G401.6 (cell line): ENCODE data around the gene TLR4.

ENCODE experiments used
- FAIRE-seq: peaks from 2 replicates; lab custom pipeline; 2012; peaks lifted over from hg19 to GRCh38; lab: Jason Lieb, UNC

The TLR4 gene

DNA sequence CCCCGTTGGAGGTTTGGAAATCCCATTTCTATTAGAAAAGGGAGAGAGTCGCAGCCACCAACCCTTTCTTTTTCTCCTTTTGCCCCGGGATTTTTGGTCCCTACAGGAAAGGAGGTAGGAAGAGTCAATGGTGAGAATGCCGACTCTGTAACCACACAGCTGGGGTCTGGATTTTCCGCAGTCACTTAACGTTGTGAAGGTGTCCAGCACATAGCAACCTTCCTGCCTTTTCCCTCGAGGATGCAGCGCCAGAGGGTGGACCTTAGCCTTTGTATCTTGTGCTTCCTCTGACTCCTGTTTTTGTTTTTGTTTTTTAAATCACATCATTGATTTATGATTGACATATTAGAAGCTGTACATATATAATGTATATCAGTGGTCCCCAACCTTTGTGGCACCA, 41.4 kb downstream of the TLR4 start:
- no peak for FAIRE-seq

DNA sequence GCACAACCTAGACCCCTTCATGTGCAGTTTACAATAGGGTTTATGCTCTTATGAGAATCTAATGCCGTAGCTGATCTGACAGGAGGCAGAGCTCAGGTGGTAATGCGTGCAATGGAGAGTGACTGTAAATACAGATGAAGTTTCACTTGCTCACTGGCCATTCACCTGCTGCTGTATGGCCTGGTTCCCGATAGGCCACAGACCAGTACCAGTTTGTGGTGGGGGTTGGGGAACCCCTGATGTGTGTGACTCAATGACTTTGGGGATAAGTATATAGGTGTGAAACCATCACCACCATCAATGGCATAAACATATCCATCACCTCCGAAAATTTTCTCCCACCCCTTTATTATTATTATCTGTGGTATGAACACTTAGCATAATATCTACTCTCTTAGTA, 42.1 kb downstream of the TLR4 start:
- FAIRE-seq, result no peak

DNA sequence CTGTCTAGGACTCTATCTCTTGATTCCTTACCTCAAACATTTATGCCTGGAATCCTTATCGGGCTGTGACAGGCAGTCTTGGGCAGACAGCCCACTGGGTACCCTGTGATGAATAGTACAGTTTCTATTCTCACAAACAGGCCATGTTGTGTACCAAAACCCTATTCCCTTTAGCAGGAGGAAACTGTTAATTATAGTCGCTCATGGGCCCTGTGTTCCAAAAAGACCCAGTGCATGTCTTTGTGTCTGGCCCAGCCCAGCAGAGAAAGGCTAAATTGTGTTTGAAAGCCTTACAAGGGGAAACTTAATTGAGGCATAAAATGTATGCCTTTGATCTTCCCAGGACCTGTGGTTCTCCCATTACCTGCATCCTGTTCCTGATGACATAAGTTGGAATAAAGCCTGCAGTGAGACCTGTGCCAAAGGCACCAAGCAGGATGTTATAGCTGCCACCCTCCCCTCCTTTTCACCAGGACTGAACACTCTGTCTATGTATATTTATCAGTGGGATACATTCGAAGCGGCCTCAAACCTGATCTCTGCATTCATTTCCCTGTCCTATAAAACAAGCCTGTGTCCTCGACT, 43.3 kb downstream of the TLR4 start:
- FAIRE-seq, result no peak

DNA sequence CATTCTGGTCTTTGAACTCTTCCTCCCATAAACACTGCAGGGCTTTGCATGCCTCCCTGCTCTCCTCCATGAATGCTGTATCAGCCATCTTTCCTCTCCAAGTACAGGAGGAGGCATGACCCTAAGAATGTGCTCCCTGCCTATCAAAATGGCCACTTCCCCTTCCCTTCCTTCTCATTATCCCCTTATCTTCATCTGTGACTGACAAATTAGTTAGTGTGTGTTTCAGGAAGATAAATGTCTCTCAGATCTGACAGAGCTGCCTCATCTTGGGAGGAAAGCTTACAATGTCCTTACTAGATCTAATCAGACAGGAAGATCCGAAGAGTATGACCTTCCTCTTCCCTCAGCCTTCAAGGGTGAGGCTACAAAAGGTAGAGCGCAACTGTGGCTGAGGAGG, 46.2 kb downstream of the TLR4 start:
- no peak for FAIRE-seq

DNA sequence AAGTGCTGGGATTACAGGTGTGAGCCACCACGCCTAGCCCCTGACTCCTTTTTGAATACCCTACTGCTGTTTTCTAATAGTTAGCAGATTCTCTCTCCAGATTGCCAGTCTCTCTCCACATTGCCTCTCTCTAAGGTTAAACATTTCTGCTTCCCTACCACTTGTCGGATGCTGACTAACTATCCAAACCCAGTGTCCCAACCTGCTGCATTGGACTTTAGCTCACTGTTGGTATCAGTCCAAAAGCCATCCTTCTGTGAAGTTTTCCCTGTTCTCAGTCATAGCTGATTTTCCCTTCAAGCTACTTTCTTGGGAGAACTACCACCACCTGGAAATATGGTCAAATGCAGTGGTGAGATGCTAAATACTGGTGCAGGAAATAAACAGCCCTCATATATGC, 48.7 kb downstream of the TLR4 start:
- FAIRE-seq, result no peak

DNA sequence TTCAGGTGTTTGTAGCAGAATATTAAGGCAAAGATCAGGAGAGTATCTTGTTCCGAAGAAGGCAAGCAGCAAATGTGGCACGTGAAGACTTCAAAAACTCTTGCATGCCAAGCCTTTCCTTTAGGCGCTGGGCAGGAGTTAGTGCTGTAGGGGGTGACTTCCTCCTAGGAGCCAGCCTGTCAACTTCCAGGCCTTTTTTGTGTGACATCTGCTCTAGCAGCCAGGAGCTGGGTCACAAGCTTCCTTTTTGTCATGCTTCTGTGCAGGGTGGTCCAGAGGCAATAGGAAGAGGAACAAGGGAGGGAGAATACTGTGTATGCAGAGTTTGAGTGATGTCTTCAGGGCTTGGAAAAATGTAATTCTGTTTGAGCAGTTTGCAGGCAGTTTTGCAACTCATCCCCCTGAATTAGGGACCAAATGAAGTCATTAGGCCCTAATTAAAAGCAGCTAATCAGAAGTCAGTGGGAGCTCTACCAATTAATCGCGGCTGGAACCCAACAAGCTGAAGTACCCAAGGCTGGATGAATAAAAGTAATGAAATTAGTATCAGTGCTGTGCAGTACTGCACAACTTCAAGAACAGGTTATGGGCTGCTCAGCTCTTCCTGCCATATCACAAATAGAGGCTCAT, 53.5 kb downstream of the TLR4 start:
- no peak for FAIRE-seq

DNA sequence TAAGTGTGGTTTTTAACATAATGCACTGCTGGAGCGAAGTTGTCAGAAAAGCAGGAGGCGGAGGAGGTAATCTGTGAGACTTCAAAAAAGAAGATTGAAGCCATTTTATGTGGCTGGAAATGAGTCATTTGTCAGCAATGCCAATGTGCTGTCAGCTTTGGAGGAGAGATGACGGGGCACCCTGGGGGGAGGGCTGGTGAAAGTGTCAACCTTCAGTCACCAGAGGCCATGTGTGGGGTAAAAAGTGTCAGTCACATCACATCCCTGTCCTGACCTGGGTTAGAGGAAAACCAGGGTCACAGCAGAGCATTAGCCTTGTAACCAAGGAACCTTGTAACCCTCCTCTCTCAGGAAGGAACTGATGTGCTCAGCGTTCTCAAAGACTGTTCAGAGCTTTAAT, 59.1 kb downstream of the TLR4 start:
- no peak for FAIRE-seq

DNA sequence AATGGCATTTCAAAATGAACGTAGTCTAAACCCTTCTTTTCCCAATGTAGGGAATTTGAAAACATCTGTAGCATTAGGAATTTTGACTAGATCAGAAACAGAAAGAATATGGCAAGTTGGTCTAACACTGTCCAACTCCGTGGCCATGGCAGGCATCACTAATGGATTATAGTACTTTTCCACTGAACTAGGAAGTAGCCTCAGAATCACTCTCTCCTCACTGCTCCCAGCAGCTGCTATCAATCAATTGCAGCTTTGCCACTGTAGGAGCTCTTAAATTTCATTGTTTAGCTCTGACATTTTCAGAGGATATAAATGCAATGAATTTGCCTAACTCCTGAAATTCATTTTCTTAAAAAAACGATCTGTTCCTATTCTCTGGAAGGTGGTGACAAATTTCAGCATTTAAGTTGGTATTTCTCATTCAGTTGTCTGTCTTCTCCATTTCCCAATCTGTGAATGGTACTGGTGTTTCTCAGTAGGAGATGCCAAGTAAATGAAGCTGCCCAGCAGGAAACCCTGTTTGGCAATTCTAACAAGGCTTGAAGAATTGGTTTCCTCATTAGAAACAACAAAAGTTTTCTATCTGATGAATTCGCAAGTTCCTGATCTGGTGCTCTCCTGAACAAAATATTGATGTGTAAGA, 64.7 kb downstream of the TLR4 start:
- FAIRE-seq, result no peak

DNA sequence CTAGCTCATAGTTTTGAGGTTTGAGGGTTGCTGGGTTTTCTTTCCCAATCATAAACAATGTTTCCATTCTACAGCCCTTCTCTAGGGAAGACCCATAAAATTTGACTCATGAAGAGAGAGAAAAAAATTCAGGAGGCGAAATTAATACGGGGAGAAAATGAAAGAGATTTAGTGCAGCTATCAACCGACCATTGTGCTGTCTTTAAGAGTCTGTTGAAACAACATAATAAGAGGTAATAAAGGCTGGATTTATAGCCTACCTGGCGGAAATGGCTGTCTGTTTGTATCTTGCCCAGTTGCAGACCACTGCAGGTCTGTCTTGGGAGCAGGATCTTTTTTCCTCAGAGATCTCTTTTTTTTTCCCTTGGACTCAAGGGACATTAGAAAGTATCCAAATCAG, 66.9 kb downstream of the TLR4 start:
- no peak for FAIRE-seq

DNA sequence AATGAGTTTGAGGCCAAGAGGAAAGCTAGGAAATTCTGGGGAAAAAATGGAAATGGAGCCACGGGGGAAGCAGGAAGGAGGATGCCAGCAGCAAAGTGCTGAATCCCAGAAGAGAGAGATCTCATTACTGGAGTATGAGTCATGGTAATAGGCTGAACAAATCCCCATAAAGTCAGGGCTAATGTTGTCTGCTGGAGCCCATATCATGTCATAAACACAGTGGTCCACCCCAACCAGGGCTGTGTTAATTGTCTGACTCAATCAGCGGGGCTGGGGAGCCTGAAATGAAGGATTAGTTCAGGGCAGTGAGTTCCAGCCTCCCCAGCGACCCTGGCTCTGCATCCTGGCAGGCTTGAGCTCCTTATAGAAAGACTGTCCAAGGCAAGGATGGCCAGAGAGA, 68.8 kb downstream of the TLR4 start:
- no peak for FAIRE-seq
